IPS-11a (cell line): Measurements from ENCODE around the gene ARHGEF11.

ENCODE experiments used
- H3K4me3 ChIP-seq: one replicate; pipeline ENCODE4 v1.5.1; 2013; ENCODE audit warnings: low read depth, low read length, control low read depth

ARHGEF11 gene

DNA sequence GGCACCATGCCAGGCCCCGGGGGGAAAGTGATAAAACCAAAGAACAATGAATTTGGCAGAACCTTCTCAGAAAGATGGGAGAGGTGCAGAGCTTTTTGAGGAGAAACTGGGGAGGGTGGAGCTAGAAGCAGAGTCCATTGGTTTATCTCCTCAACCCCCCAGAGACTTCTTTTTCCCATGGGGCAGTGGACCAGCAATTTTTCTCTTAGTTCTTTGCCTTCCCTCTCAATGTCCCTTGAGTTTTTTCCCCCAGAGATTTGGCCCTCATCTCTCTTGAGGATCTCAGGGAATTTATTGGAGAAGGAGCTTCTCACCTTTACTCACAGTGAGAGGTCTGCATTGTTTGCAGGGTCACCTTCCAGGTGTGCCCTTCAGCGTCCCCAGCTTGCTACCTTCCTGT lies 5.3 kb upstream of the ARHGEF11 start:
- H3K4me3 ChIP-seq = no peak overlapping the region

- H3K4me3 ChIP-seq = no peak overlapping the region
Observed at GRCh38 chr1:157047062-157047410, 1.5 kb upstream of the ARHGEF11 start.

GRCh38 chr1:157044326-157044725 lies 1.2 kb downstream of the ARHGEF11 start:
- peak overlapping the region; percentile 81 for H3K4me3 ChIP-seq

DNA sequence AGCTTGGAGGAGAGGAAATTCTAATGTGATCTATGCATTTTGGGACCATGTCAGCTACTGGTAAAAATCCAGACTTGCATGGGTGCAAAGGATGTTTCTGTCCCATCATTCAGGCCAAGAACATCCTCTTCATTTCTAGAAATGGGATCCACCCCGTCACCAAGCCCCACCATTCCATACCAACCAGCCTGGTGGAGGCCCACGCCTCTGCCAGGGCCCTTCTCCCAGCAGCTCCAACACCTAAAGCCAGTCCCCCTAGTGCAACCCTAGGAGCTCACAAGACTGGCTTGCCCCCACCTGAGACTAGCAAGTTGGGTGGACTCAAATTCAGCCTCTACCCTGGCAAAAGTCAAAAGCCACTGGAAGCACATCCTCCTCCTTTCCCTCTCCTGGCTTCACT lies 1.9 kb downstream of the ARHGEF11 start:
- H3K4me3 ChIP-seq = peak overlapping the region; percentile 81

DNA sequence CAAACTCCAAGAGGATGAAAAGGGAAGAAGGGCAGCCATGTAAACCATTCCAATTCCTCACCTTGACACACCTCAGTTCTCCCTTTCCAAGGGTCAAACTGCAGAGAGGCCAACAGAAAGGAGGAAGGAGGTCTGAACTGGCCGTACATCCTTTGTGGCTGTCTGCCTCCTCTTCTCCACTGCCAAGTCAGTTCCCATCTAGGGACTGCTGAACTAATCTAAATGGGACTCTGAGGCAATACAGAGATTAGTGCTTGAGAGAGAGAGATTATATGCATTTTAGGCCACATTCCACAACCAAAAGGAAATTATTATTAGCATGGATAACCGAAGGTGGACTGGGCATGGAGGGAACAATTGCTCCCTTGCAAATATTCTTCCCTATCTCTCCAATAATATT lies 2.7 kb downstream of the ARHGEF11 start:
- peak overlapping the region; percentile 81 for H3K4me3 ChIP-seq

DNA sequence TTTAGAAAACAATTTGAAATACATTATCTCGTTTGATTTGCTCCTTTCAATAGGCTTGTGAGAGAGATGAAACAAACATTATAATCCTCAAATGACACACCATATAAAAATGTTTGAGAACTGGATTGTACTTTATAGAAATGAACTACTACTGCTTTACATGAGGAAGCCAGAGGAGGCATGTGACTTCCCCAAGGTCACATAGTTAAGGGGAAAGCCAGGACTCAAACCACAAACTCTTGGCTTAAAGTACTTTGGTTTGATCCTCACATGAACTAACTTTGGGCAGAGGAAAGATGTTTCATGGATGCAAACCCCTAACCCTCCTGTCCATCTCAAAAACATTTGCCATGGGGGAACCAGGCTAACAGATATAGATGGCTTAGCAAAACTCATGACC lies 4.7 kb downstream of the ARHGEF11 start:
- H3K4me3 ChIP-seq = no peak overlapping the region

DNA sequence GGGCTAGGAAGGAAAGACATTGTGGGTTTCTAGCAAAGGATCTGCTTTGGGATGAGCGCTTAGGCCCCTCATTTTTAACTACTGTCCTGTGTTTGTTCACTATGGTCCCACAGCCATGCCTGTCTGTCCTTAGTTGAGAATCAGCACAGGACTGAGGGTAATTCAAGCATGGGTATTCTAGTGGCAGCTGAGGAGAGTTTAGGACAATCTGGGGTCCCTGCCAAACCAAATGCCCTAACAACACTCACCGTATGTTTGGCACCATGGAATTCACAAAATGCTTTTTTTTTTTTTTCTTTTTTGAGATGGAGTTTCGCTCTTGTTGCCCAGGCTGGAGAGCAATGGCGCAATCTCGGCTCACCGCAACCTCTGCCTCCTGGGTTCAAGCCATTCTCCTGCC lies 10.4 kb downstream of the ARHGEF11 start:
- H3K4me3 ChIP-seq = no peak overlapping the region

GRCh38 chr1:157034137-157034800 lies 11.3 kb downstream of the ARHGEF11 start:
- H3K4me3 ChIP-seq = no peak overlapping the region

DNA sequence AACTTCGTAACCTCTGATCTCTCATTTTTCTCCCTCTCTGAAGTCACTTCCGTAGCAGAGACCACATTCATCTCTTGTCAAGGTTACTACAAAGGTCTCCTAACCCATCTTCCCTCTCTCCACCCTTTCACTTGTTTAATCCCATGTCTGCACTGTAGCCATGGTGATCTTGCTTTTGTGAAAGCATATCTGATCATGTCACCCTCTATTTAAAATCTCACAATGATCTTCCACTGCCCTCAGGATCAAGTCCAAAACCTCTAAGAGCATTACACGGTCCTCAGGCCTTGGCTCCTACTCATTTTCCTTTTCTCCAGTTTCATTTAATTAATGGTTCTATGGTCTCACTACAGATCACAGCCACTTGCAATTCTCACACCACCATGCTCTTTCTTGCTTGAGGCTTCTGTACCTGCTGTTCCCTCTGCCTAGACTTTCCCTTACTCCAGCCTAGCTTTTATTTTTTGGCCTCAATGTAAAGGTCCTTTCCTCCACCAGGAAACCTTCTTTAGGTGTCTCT lies 12.1 kb downstream of the ARHGEF11 start:
- no peak overlapping the region for H3K4me3 ChIP-seq

GRCh38 chr1:157032303-157032702 lies 13.2 kb downstream of the ARHGEF11 start:
- no peak overlapping the region for H3K4me3 ChIP-seq

- H3K4me3 ChIP-seq = no peak overlapping the region
Observed at GRCh38 chr1:157030728-157031127, 14.8 kb downstream of the ARHGEF11 start.

- no peak overlapping the region for H3K4me3 ChIP-seq
Observed at GRCh38 chr1:157028674-157029073, 16.9 kb downstream of the ARHGEF11 start.

GRCh38 chr1:157025856-157026255 lies 19.7 kb downstream of the ARHGEF11 start:
- H3K4me3 ChIP-seq = no peak overlapping the region

DNA sequence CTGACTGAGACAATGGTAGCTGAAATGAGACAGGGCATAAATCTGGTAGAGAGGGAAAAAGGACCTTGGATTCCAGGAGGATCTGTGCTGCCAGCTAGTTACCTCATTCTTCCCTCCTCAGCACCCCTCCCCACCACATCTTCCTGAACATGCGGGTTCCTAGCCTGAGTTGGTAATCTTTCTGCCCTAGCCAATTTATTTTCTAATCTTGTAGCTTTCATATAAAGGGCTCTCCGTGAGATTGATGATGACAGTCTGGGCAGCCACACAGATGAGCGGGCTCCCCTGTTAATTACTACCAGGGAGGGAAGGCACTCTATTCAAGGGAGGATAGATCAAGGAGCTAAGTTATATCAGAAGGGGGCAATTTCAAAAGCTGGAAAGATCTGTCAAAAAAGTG lies 20.2 kb downstream of the ARHGEF11 start:
- H3K4me3 ChIP-seq = no peak overlapping the region

DNA sequence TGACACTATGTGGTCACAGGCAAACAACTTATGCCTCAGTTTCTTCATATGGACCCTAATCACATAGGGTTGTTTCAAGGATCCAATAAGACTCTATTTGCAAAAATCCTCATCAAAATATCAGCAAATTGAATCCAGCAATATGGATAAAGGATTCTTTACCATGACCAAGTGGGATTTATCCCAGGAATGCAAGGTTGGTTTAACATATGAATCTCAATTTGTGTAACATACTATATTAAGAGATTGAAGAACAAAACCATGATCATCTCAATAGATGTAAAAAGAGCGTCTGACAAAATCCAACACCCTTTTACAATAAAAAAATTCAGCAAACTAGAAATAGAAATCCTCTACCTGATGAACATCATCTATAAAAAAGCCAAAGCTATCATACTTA lies 23.9 kb downstream of the ARHGEF11 start:
- H3K4me3 ChIP-seq = no peak overlapping the region

DNA sequence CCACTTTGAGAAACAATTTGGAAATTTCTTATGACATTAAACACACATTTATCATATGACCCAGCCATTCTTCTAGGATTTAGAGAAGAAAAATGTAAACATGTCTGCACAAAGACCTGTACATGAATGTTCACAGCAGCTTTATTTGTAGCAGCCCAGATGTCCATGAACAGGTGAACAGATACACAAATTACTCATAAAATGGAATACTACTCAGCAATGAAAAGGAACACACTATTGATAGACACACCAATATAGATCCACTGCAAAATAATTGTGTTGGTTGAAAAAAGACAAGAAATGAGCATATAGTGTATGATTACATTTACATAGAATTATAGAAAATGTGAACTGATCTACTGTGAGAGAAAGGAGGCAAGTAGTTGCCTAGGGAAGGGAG lies 26.1 kb downstream of the ARHGEF11 start:
- no peak overlapping the region for H3K4me3 ChIP-seq

DNA sequence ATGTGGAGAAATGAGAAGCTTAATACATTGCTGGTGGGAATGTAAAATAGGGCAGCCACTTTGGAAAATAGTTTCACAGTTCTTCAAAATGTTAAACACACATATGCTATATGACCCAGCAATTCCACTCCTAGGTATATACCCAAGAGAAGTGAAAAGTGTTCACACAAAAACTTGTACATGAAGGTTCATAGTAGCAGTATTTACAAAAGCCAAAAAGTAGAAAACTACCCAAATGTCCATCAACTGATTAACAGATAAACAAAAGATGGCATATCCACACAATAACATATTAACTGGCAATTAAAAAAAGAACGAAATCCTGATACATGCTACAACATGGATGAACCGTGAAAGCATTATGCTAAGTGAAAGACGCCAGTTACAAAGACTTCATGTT lies 33.7 kb downstream of the ARHGEF11 start:
- no peak overlapping the region for H3K4me3 ChIP-seq

DNA sequence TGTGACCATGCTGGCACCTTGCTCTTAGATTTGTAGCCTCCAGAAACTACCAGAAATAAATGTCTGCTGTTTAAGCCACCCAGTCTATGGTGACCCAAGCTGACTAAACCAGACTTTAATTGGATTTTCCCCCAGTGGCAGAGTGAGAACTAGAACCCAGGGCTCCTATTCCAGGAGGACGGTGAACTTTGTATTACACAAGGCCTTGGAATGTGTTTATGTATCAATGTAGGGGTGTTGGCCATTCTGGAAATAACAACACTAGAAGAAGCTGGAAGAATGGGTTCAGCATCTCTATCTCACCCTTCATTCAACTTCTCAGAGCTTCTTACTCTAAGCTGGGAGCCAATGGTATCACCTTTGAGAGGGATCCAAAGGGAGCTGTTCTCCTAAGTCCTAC lies 37.0 kb downstream of the ARHGEF11 start:
- no peak overlapping the region for H3K4me3 ChIP-seq

- no peak overlapping the region for H3K4me3 ChIP-seq
Observed at GRCh38 chr1:157007306-157007705, 38.2 kb downstream of the ARHGEF11 start.

GRCh38 chr1:157006676-157007075 lies 38.9 kb downstream of the ARHGEF11 start:
- H3K4me3 ChIP-seq = no peak overlapping the region

DNA sequence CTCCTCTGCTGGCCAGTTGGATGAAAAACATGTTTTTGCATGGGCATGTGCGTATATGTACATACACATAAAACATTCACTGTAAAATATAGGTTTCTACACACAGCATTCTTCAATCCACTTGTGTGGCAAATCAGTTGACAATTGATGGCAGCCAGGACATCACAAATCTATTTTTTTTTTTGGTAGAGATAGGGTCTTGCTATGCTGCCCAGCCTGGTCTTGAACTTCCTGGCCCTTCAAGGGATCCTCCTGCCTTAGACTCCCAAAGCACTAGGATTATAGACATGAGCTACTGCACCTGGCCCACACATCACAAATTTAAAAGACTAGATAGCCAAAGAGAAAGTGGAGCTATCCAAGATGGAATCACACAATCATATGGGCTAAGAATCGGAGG lies 39.6 kb downstream of the ARHGEF11 start:
- H3K4me3 ChIP-seq = no peak overlapping the region

- no peak overlapping the region for H3K4me3 ChIP-seq
Observed at GRCh38 chr1:157004806-157005205, 40.7 kb downstream of the ARHGEF11 start.

GRCh38 chr1:157004327-157004726 lies 41.2 kb downstream of the ARHGEF11 start:
- no peak overlapping the region for H3K4me3 ChIP-seq
